WTC11 (cell line): ENCODE measurements around the gene IFNA17. TPM values are rescaled to one million over a fixed set of nuclear protein-coding genes. Genes with fewer than 3 reads are reported as not detected.
"Not testable (repeated sequence)": the region's sequence is repeated elsewhere in the genome, so short reads cannot be mapped to it uniquely, and the experiment has no call there.

Source experiments
- ATAC-seq: fragments of 200-7000 bp; cut with Tn5 transposase; 2 replicates; pipeline ENCODE4 v1.10.0; 2021; ENCODE audit warnings: mild to moderate bottlenecking, moderate library complexity
- CTCF ChIA-PET: fragments of 300-600 bp; sonication (Branson Sonifier 250); formaldehyde crosslinking; loops from one replicate; lab custom pipeline; 2021; ENCODE audit warnings: antibody characterized with exemption; lab: Charles Lee
- POLR2A ChIA-PET: fragments of 350-600 bp; sonication (Branson Sonifier 250); formaldehyde crosslinking; loops from one replicate; lab custom pipeline; 2021; ENCODE audit warnings: antibody characterized with exemption; lab: Charles Lee
- DNase-seq: peaks from one replicate; pipeline ENCODE4 v3.0.0; 2021; ENCODE audit warnings: low spot score
- H3K27ac Mint-ChIP-seq: 2 replicates; pipeline ENCODE4 v1.8.0; 2021; ENCODE audit warnings: mixed read lengths
- H3K27me3 Mint-ChIP-seq: 2 replicates; pipeline ENCODE4 v1.8.0; 2021; ENCODE audit warnings: low read depth, mild to moderate bottlenecking, moderate library complexity, mixed read lengths
- H3K36me3 Mint-ChIP-seq: 2 replicates; pipeline ENCODE4 v1.8.0; 2021; ENCODE audit warnings: mixed read lengths
- H3K4me1 Mint-ChIP-seq: 2 replicates; pipeline ENCODE4 v1.8.0; 2022; ENCODE audit warnings: mixed read lengths
- H3K4me3 Mint-ChIP-seq: 2 replicates; pipeline ENCODE4 v1.8.0; 2021; ENCODE audit warnings: mild to moderate bottlenecking, moderate library complexity, mixed read lengths
- H3K9me3 Mint-ChIP-seq: 2 replicates; pipeline ENCODE4 v1.8.0; 2021; ENCODE audit warnings: mixed read lengths
- CREB1 ChIP-seq: sonication (generic); formaldehyde crosslinking; IDR thresholded peaks from 2 replicates; pipeline ENCODE4 v1.8.0; 2023; ENCODE audit warnings: mild to moderate bottlenecking, missing genetic modification reagents
- ETV6 ChIP-seq: sonication (generic); formaldehyde crosslinking; IDR thresholded peaks from 2 replicates; pipeline ENCODE4 v1.8.1; 2022; ENCODE audit warnings: mild to moderate bottlenecking, missing genetic modification reagents
- GTF2I ChIP-seq: fragments of 250-450 bp; sonication (Bioruptor Pico); conservative IDR thresholded peaks from 2 replicates; pipeline ENCODE4 v1.4.0; 2021; ENCODE audit warnings: mild to moderate bottlenecking
- JAZF1 ChIP-seq: fragments of 250-450 bp; sonication (Bioruptor Pico); IDR thresholded peaks from 2 replicates; pipeline ENCODE4 v1.9.0; 2021; ENCODE audit warnings: moderate library complexity, mild to moderate bottlenecking, inconsistent platforms
- MXD4 ChIP-seq: fragments of 250-450 bp; sonication (Bioruptor Pico); IDR thresholded peaks from 2 replicates; pipeline ENCODE4 v1.8.0; 2021; ENCODE audit warnings: mild to moderate bottlenecking, moderate library complexity, borderline replicate concordance
- NR2C2 ChIP-seq: sonication (generic); formaldehyde crosslinking; IDR thresholded peaks from 2 replicates; pipeline ENCODE4 v1.8.0; 2022; ENCODE audit warnings: mild to moderate bottlenecking, missing genetic modification reagents
- SMAD3 ChIP-seq: sonication (generic); formaldehyde crosslinking; IDR thresholded peaks from 2 replicates; pipeline ENCODE4 v1.8.0; 2022; ENCODE audit warnings: missing genetic modification reagents, mild to moderate bottlenecking, borderline replicate concordance
- ZBTB21 ChIP-seq: sonication (generic); formaldehyde crosslinking; IDR thresholded peaks from 2 replicates; pipeline ENCODE4 v1.8.1; 2023; ENCODE audit warnings: mild to moderate bottlenecking, missing genetic modification reagents, borderline replicate concordance
- ZNF121 ChIP-seq: sonication (generic); formaldehyde crosslinking; IDR thresholded peaks from 2 replicates; pipeline ENCODE4 v1.8.0; 2023; ENCODE audit warnings: missing genetic modification reagents
- ZNF671 ChIP-seq: fragments of 250-450 bp; sonication (Bioruptor Pico); IDR thresholded peaks from 2 replicates; pipeline ENCODE4 v1.8.0; 2021; ENCODE audit warnings: mild to moderate bottlenecking
- total RNA-seq: library from RNA; stranded (reverse); gene quantifications from 3 replicates; pipeline ENCODE4 v1.2.3, GENCODE V29; 2021
- TF ChIP-seq, protein P1 (sequence below): fragments of 250-450 bp; sonication (Bioruptor Pico); IDR thresholded peaks from 2 replicates; pipeline ENCODE4 v1.9.0; 2021; ENCODE audit warnings: mild to moderate bottlenecking
- TF ChIP-seq, protein P2 (sequence below): fragments of 250-450 bp; sonication (Bioruptor Pico); IDR thresholded peaks from 2 replicates; pipeline ENCODE4 v1.9.0; 2021; ENCODE audit warnings: mild to moderate bottlenecking
- TF ChIP-seq, protein P3 (sequence below): sonication (generic); formaldehyde crosslinking; conservative IDR thresholded peaks from 2 replicates; pipeline ENCODE4 v1.8.1; 2022; ENCODE audit warnings: mild to moderate bottlenecking, missing genetic modification reagents
- TF ChIP-seq, protein P4 (sequence below): sonication (generic); formaldehyde crosslinking; IDR thresholded peaks from 2 replicates; pipeline ENCODE4 v1.8.1; 2023; ENCODE audit warnings: mild to moderate bottlenecking, missing genetic modification reagents, borderline replicate concordance
- TF ChIP-seq, protein P5 (sequence below): sonication (generic); formaldehyde crosslinking; IDR thresholded peaks from 2 replicates; pipeline ENCODE4 v1.8.1; 2023; ENCODE audit warnings: mild to moderate bottlenecking, moderate library complexity, missing genetic modification reagents
- TF ChIP-seq, protein P6 (sequence below): sonication (generic); formaldehyde crosslinking; conservative IDR thresholded peaks from 2 replicates; pipeline ENCODE4 v1.8.1; 2023; ENCODE audit warnings: mild to moderate bottlenecking, low read depth, missing genetic modification reagents, moderate library complexity
- TF ChIP-seq, protein P7 (sequence below): fragments of 250-450 bp; sonication (Bioruptor Pico); conservative IDR thresholded peaks from 2 replicates; pipeline ENCODE4 v1.9.0; 2021; ENCODE audit warnings: mild to moderate bottlenecking
- TF ChIP-seq, protein P8 (sequence below): sonication (generic); formaldehyde crosslinking; IDR thresholded peaks from 2 replicates; pipeline ENCODE4 v1.8.1; 2022; ENCODE audit warnings: missing genetic modification reagents, borderline replicate concordance

IFNA17 gene
- total RNA-seq, 1 experiment from 2014 or later: not detected

DNA sequence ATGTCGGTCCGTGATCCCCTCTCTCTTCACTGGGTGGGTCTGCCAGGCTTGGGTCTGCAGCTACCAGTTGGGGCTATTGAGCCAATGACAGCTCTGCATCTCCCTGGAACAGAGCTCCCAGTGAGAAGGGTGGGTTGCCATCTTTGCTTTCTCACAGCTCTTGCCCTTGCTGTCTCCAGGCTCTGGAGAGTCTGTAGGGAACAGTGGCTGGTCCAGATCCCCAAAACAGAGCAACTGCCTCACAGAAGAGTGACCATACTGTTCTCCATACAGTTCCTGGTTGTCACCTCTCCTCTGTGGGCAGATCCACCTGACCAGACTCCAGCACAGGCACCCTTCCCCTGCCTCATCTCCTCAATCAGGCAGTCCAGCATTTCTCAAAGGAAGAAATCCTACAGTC is 5.2 kb upstream of the IFNA17 start:
- CTCF ChIA-PET: interaction anchor here (0.6 to 1.4 kb wide), 2 partner anchors 20 to 163 kb away, joined by 4 read pairs; no protein-coding TSS in a partner anchor
- Mint-ChIP-seq H3K36me3 (no peaks in the 10 kb centered on the region), H3K4me3 (no peak overlapping the region), H3K27me3 (no peaks in the 10 kb centered on the region; the same call in 1 of the 2 replicates), H3K9me3 (no peaks in the 10 kb centered on the region), H3K4me1 (no peaks in the 10 kb centered on the region), H3K27ac (no peak overlapping the region)
- TF ChIP-seq ZNF671 (CRISPR knock-in tag) (no peak), NR2C2 (CRISPR knock-in tag) (no peak), GTF2I (CRISPR knock-in tag) (no peak), ETV6 (CRISPR knock-in tag) (no peak), SMAD3 (CRISPR knock-in tag) (no peak), CREB1 (CRISPR knock-in tag) (no peak), ZBTB21 (CRISPR knock-in tag) (no peak), MXD4 (no peak), ZNF121 (CRISPR knock-in tag) (no peak), JAZF1 (CRISPR knock-in tag) (no peak)
- TF ChIP-seq, protein P1, sequence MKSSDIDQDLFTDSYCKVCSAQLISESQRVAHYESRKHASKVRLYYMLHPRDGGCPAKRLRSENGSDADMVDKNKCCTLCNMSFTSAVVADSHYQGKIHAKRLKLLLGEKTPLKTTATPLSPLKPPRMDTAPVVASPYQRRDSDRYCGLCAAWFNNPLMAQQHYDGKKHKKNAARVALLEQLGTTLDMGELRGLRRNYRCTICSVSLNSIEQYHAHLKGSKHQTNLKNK: no peak
- TF ChIP-seq, protein P2, sequence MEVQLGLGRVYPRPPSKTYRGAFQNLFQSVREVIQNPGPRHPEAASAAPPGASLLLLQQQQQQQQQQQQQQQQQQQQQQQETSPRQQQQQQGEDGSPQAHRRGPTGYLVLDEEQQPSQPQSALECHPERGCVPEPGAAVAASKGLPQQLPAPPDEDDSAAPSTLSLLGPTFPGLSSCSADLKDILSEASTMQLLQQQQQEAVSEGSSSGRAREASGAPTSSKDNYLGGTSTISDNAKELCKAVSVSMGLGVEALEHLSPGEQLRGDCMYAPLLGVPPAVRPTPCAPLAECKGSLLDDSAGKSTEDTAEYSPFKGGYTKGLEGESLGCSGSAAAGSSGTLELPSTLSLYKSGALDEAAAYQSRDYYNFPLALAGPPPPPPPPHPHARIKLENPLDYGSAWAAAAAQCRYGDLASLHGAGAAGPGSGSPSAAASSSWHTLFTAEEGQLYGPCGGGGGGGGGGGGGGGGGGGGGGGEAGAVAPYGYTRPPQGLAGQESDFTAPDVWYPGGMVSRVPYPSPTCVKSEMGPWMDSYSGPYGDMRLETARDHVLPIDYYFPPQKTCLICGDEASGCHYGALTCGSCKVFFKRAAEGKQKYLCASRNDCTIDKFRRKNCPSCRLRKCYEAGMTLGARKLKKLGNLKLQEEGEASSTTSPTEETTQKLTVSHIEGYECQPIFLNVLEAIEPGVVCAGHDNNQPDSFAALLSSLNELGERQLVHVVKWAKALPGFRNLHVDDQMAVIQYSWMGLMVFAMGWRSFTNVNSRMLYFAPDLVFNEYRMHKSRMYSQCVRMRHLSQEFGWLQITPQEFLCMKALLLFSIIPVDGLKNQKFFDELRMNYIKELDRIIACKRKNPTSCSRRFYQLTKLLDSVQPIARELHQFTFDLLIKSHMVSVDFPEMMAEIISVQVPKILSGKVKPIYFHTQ (CRISPR knock-in tag): no peak
- TF ChIP-seq, protein P3, sequence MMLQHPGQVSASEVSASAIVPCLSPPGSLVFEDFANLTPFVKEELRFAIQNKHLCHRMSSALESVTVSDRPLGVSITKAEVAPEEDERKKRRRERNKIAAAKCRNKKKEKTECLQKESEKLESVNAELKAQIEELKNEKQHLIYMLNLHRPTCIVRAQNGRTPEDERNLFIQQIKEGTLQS (CRISPR knock-in tag): no peak
- TF ChIP-seq, protein P4, sequence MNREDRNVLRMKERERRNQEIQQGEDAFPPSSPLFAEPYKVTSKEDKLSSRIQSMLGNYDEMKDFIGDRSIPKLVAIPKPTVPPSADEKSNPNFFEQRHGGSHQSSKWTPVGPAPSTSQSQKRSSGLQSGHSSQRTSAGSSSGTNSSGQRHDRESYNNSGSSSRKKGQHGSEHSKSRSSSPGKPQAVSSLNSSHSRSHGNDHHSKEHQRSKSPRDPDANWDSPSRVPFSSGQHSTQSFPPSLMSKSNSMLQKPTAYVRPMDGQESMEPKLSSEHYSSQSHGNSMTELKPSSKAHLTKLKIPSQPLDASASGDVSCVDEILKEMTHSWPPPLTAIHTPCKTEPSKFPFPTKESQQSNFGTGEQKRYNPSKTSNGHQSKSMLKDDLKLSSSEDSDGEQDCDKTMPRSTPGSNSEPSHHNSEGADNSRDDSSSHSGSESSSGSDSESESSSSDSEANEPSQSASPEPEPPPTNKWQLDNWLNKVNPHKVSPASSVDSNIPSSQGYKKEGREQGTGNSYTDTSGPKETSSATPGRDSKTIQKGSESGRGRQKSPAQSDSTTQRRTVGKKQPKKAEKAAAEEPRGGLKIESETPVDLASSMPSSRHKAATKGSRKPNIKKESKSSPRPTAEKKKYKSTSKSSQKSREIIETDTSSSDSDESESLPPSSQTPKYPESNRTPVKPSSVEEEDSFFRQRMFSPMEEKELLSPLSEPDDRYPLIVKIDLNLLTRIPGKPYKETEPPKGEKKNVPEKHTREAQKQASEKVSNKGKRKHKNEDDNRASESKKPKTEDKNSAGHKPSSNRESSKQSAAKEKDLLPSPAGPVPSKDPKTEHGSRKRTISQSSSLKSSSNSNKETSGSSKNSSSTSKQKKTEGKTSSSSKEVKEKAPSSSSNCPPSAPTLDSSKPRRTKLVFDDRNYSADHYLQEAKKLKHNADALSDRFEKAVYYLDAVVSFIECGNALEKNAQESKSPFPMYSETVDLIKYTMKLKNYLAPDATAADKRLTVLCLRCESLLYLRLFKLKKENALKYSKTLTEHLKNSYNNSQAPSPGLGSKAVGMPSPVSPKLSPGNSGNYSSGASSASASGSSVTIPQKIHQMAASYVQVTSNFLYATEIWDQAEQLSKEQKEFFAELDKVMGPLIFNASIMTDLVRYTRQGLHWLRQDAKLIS (CRISPR knock-in tag): no peak
- TF ChIP-seq, protein P5, sequence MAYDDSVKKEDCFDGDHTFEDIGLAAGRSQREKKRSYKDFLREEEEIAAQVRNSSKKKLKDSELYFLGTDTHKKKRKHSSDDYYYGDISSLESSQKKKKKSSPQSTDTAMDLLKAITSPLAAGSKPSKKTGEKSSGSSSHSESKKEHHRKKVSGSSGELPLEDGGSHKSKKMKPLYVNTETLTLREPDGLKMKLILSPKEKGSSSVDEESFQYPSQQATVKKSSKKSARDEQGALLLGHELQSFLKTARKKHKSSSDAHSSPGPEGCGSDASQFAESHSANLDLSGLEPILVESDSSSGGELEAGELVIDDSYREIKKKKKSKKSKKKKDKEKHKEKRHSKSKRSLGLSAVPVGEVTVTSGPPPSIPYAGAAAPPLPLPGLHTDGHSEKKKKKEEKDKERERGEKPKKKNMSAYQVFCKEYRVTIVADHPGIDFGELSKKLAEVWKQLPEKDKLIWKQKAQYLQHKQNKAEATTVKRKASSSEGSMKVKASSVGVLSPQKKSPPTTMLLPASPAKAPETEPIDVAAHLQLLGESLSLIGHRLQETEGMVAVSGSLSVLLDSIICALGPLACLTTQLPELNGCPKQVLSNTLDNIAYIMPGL: no peak
- TF ChIP-seq, protein P6, sequence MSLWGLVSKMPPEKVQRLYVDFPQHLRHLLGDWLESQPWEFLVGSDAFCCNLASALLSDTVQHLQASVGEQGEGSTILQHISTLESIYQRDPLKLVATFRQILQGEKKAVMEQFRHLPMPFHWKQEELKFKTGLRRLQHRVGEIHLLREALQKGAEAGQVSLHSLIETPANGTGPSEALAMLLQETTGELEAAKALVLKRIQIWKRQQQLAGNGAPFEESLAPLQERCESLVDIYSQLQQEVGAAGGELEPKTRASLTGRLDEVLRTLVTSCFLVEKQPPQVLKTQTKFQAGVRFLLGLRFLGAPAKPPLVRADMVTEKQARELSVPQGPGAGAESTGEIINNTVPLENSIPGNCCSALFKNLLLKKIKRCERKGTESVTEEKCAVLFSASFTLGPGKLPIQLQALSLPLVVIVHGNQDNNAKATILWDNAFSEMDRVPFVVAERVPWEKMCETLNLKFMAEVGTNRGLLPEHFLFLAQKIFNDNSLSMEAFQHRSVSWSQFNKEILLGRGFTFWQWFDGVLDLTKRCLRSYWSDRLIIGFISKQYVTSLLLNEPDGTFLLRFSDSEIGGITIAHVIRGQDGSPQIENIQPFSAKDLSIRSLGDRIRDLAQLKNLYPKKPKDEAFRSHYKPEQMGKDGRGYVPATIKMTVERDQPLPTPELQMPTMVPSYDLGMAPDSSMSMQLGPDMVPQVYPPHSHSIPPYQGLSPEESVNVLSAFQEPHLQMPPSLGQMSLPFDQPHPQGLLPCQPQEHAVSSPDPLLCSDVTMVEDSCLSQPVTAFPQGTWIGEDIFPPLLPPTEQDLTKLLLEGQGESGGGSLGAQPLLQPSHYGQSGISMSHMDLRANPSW (CRISPR knock-in tag): no peak
- TF ChIP-seq, protein P7, sequence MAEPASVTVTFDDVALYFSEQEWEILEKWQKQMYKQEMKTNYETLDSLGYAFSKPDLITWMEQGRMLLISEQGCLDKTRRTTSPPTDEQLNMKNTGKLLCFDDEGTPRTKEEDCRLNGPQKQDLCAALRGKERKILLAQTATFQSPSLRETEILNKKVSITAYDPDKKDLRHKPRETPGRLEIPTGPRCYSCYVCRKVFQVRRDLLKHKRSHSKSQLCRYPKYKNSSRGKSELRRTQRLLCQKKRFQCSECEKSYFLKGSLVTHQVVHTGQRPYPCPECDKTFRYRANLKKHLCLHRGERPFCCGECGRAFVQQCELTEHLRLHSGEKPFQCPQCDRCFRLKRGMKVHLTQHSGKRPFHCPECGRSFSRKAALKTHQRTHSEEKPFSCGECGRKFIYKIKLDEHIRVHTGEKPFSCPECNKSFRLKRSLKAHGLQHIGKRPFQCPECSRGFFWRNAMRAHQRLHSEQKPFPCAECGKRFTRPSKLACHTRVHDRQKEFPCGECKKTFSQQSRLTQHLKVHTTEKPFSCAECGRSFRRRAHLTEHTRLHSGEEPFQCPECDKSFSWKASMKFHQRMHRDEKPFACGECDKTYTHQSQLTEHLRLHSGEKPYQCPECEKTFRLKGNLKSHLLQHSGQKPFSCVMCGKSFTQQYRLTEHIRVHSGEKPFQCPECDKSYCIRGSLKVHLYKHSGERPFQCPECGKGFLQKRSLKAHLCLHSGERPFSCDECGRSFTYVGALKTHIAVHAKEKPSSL (CRISPR knock-in tag): no peak
- TF ChIP-seq, protein P8, sequence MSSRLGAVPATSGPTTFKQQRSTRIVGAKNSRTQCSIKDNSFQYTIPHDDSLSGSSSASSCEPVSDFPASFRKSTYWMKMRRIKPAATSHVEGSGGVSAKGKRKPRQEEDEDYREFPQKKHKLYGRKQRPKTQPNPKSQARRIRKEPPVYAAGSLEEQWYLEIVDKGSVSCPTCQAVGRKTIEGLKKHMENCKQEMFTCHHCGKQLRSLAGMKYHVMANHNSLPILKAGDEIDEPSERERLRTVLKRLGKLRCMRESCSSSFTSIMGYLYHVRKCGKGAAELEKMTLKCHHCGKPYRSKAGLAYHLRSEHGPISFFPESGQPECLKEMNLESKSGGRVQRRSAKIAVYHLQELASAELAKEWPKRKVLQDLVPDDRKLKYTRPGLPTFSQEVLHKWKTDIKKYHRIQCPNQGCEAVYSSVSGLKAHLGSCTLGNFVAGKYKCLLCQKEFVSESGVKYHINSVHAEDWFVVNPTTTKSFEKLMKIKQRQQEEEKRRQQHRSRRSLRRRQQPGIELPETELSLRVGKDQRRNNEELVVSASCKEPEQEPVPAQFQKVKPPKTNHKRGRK (CRISPR knock-in tag): no peak
- POLR2A ChIA-PET: interaction anchor here (0.5 kb wide), 1 partner anchor 226 kb away, joined by 4 read pairs; no protein-coding TSS in a partner anchor
- ATAC-seq: no peak
- no peak for DNase-seq

DNA sequence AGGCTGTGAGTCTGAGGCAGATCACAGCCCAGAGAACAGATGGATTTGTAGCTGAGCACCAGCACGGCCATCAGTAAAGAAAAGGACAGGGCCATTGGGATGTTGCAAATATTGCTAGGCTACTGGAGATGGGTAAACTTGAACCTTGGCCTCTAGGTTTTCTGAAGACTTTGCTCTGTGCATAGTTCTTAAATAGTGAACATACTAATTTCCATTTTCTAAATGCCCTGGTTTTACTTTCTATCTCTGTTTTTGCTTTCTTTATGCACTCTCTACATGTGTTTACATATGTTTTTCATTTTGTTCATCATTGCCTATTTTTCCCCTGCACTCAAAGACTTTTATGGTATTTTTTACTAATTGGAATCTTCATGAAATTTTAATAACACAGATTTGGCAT is 10.8 kb downstream of the IFNA17 start, which contains the start of gene IFNA16:
TSS of gene IFNA16 (minus strand) at position 101 of the 400 bp plus-strand sequence. CDS start at position 95, 6 bp downstream.
- H3K4me3 Mint-ChIP-seq, H3K4me1 Mint-ChIP-seq, CTCF ChIA-PET: not testable (repeated sequence)

More for the DNA sequence above, 10.8 kb downstream of the IFNA17 start, which contains the start of gene IFNA16:
- H3K9me3 Mint-ChIP-seq, DNase-seq, H3K27ac Mint-ChIP-seq, POLR2A ChIA-PET, H3K36me3 Mint-ChIP-seq, ATAC-seq: not testable (repeated sequence)
- H3K27me3 Mint-ChIP-seq: peaks cover 31% of the 10 kb centered on the region
